ENCODE data around the gene BPIFA1. TPM values are rescaled to one million over a fixed set of nuclear protein-coding genes. Genes with fewer than 3 reads are reported as not detected.

The BPIFA1 gene
- total and polyA plus RNA-seq, 2 of the 8 experiments (the other 6 are each of a cell fraction or from before 2014, with no cell fraction given): not detected

DNA sequence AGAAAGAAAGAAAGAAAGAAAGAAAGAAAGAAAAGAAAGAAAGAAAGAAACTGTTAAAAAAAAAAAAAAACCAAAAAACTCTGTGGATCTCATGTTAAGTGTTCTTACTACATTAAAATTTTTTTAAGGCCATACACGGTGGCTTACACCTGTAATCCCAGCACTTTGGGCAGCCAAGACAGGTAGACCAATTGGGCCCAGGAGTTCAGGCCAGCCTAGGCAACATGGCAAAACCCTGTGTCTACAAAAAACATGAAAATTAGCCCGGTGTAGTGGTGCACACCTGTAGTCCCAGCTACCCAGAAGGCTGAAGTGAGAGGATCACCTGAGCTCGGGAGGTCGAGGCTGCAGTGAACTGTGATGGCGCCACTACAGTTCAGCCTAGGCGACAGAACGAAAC is 4.6 kb upstream of the BPIFA1 start:
- CTCF ChIA-PET (ENCODE audit: partially characterized antibody): interaction anchor here (1.7 to 6.6 kb wide), 4 partner anchors 9 to 68 kb away, joined by 4 to 38 read pairs (median 10); no protein-coding TSS in a partner anchor

More for the DNA sequence above, 4.6 kb upstream of the BPIFA1 start:
- H3K79me2 ChIP-seq (ENCODE audit: control insufficient read depth in 1 of 2, insufficient read depth in 2 of 2, low read length in 2 of 2): no peaks in the 10 kb centered on the region
- no peaks in the 10 kb centered on the region for H3K79me1 ChIP-seq (ENCODE audit: low read depth, low read length)
- H3K56ac ChIP-seq (replicated peaks; ENCODE audit: insufficient read length, low read depth, low read length): no peak overlapping the region
- no peak overlapping the region for H4K5ac ChIP-seq (ENCODE audit: insufficient read length, low read depth, low read length)
- DNase-seq (ENCODE audit: low read depth in 1 of 2, low spot score in 2 of 2) (no peak), FAIRE-seq (no peak)
- no peak overlapping the region for H2BK120ac ChIP-seq (replicated peaks; ENCODE audit: low read depth, low read length)
- no peaks in the 10 kb centered on the region for H4K20me1 ChIP-seq (replicated peaks in 1 of 2; ENCODE audit: control insufficient read depth in 1 of 2, insufficient read depth in 2 of 2, low read length in 2 of 2)
- 0 out of 2 replicates have a peak overlapping the region, but pooled peaks have one; percentile 24 for H2AK5ac ChIP-seq (ENCODE audit: low read depth, low read length)
- H3K23me2 ChIP-seq (ENCODE audit: low read depth, low read length): no peaks in the 10 kb centered on the region
- no peak overlapping the region for H3K4ac ChIP-seq (replicated peaks; ENCODE audit: insufficient read length, low read depth, low read length)
- H2BK20ac ChIP-seq (ENCODE audit: low read length): no peak overlapping the region
- H2BK15ac ChIP-seq (ENCODE audit: low read length): no peak overlapping the region
- TF ChIP-seq HDAC2 (IDR thresholded peaks at IDR 0.05; ENCODE audit: borderline replicate concordance in 1 of 2, low read depth in 2 of 2, low read length in 2 of 2) (no peak), SUZ12 (IDR thresholded peaks at IDR 0.05; ENCODE audit: low read length) (no peak), CHD2 (IDR thresholded peaks at IDR 0.05; ENCODE audit: low read length) (no peak), CEBPB (IDR thresholded peaks at IDR 0.05; ENCODE audit: low read depth, low read length) (no peak), CTBP2 (IDR thresholded peaks at IDR 0.05; ENCODE audit: borderline replicate concordance, insufficient read depth, insufficient read length, low read length) (no peak), SP2 (IDR thresholded peaks at IDR 0.05; ENCODE audit: low read length) (no peak), KDM5A (IDR thresholded peaks at IDR 0.05; ENCODE audit: low read length) (no peak), JUN (IDR thresholded peaks at IDR 0.05; ENCODE audit: low read depth, low read length) (no peak), RAD21 (IDR thresholded peaks at IDR 0.05 in 1 of 2, conservative IDR thresholded peaks at IDR 0.05 in 1 of 2; ENCODE audit: low read depth in 2 of 2, low read length in 2 of 2) (no peak), CREB1 (IDR thresholded peaks at IDR 0.05) (no peak), SRF (IDR thresholded peaks at IDR 0.05; ENCODE audit: low read depth, low read length) (no peak)
- TF ChIP-seq, protein P1, sequence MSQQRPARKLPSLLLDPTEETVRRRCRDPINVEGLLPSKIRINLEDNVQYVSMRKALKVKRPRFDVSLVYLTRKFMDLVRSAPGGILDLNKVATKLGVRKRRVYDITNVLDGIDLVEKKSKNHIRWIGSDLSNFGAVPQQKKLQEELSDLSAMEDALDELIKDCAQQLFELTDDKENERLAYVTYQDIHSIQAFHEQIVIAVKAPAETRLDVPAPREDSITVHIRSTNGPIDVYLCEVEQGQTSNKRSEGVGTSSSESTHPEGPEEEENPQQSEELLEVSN (IDR thresholded peaks at IDR 0.05): no peak
- H3K23ac ChIP-seq (ENCODE audit: insufficient read length): no peak overlapping the region
- whole genome bisulfite sequencing, 2 experiments (ENCODE audit: extremely low coverage in 1 of 2, insufficient coverage in 1 of 2, insufficient read length in 1 of 2, insufficient replicate concordance in 2 of 2, low coverage in 1 of 2, low lambda C conversion rate in 2 of 2, missing lambda C conversion rate in 1 of 2): 87% methylated on average over 5 of the region's 7 CpGs; no CpG with 5 or more reads in 1 of the 2 experiments
- no peak overlapping the region for H3K4me3 ChIP-seq (ENCODE audit: extremely low read depth in 1 of 4, insufficient read depth in 2 of 4, low read depth in 3 of 4, low read length in 4 of 4)
- H4K8ac ChIP-seq (ENCODE audit: extremely low read depth, insufficient read depth, low read length): no peak overlapping the region; the same call in 1 of the 2 replicates
- no peak overlapping the region for H2BK12ac ChIP-seq (ENCODE audit: low read depth, low read length)
- H2BK5ac ChIP-seq (ENCODE audit: low read depth, low read length): no peak overlapping the region
- no peak overlapping the region for H4K91ac ChIP-seq (replicated peaks; ENCODE audit: insufficient read length, low read length)
- no peak overlapping the region for H3K18ac ChIP-seq (ENCODE audit: extremely low read depth, low read length)
- H3K9me3 ChIP-seq (ENCODE audit: insufficient read depth in 2 of 2, low read depth in 1 of 2, low read length in 1 of 2): no peaks in the 10 kb centered on the region
- H3K9ac ChIP-seq (replicated peaks in 1 of 4; ENCODE audit: extremely low read depth in 1 of 4, low read depth in 3 of 4, low read length in 3 of 4): no peak overlapping the region
- no peaks in the 10 kb centered on the region for H3K36me3 ChIP-seq (ENCODE audit: control insufficient read depth in 2 of 4, insufficient read depth in 4 of 4, low read length in 3 of 4)
- no peak overlapping the region for H2AFZ ChIP-seq (ENCODE audit: low read length)
- POLR2A ChIA-PET (ENCODE audit: partially characterized antibody): no interaction called here
- no peak overlapping the region for H3K27ac ChIP-seq (ENCODE audit: low read depth, low read length)
- no peak overlapping the region for H3K14ac ChIP-seq (ENCODE audit: insufficient read length)
- H3K4me2 ChIP-seq (ENCODE audit: insufficient read depth in 1 of 2, low read depth in 2 of 2, low read length in 2 of 2): no peak overlapping the region
- H3K4me1 ChIP-seq (replicated peaks in 1 of 4; ENCODE audit: control insufficient read depth in 3 of 4, insufficient read depth in 4 of 4, low read length in 3 of 4): 0 out of 7 replicates have a peak, but pooled peaks cover 0 to 3% (median 0%) of the 10 kb centered on the region in 4 experiments
- no peaks in the 10 kb centered on the region for H3K27me3 ChIP-seq (replicated peaks in 1 of 4; ENCODE audit: control insufficient read depth in 3 of 4, extremely low read depth in 1 of 4, insufficient read depth in 3 of 4, low read length in 3 of 4)
